CD14-positive monocyte (primary cell): ENCODE results near the gene CA5A. TPM values are rescaled to one million over a fixed set of nuclear protein-coding genes. Genes with fewer than 3 reads are reported as not detected.

ENCODE experiments used
- DNase-seq, 3 donors: peaks; one replicate each; pipeline ENCODE4 v3.0.0-alpha.2; 2011 to 2022
- H2AFZ ChIP-seq: 2 replicates; pipeline ENCODE4 v1.6.0; 2012; ENCODE audit warnings: mild to moderate bottlenecking, low read depth, low read length, inconsistent platforms; ENCODE audit not compliant: insufficient read depth, poor library complexity, severe bottlenecking
- H3K27ac ChIP-seq, 2 donors: 1 replicate in 1 of 2; 2 replicates in 1 of 2; pipeline ENCODE4 v1.5.1; 2012 to 2013; ENCODE audit warnings: low read length in 2 of 2, control low read depth in 1 of 2, inconsistent platforms in 1 of 2, low read depth in 1 of 2, mild to moderate bottlenecking in 1 of 2
- H3K27me3 ChIP-seq, 2 donors: one replicate each; pipeline versions ENCODE4 v1.6.0 to v1.6.1; 2011 to 2013; ENCODE audit warnings: low read length in 2 of 2; ENCODE audit not compliant: control insufficient read depth in 2 of 2, insufficient read depth in 2 of 2
- H3K36me3 ChIP-seq, 2 donors: replicated peaks in 1 of 2; 1 replicate in 1 of 2; 2 replicates in 1 of 2; pipeline versions ENCODE4 v1.5.1 to v1.6.1; 2012 to 2013; ENCODE audit warnings: low read length in 2 of 2, control low read depth in 1 of 2, inconsistent platforms in 1 of 2, mild to moderate bottlenecking in 1 of 2; ENCODE audit not compliant: insufficient read depth in 2 of 2, control insufficient read depth in 1 of 2
- H3K4me1 ChIP-seq, 2 donors: 1 replicate in 1 of 2; 2 replicates in 1 of 2; pipeline versions ENCODE4 v1.5.1 to v1.6.1; 2012 to 2013; ENCODE audit warnings: low read length in 2 of 2, control low read depth in 1 of 2, inconsistent platforms in 1 of 2, mild to moderate bottlenecking in 1 of 2, moderate library complexity in 1 of 2; ENCODE audit not compliant: insufficient read depth in 2 of 2, control insufficient read depth in 1 of 2
- H3K4me2 ChIP-seq: replicated peaks from 2 replicates; pipeline ENCODE3; 2012; ENCODE audit warnings: low read length, moderate library complexity, mild to moderate bottlenecking; ENCODE audit not compliant: poor library complexity, severe bottlenecking; ENCODE audit errors: extremely low read depth
- H3K4me3 ChIP-seq, 3 experiments: fragments of 200-600 bp in 1 of 3; sonication (generic) in 1 of 3; replicated peaks in 1 of 3; 1 replicate in 2 of 3; 2 replicates in 1 of 3; pipeline ENCODE4 v1.5.1; 2011 to 2013; ENCODE audit warnings: low read length in 3 of 3, mild to moderate bottlenecking in 3 of 3, control low read depth in 2 of 3, low read depth in 2 of 3, inconsistent platforms in 1 of 3, moderate library complexity in 1 of 3
- H3K79me2 ChIP-seq: 2 replicates; pipeline ENCODE4 v1.6.0; 2012; ENCODE audit warnings: mild to moderate bottlenecking, control low read depth, inconsistent platforms, low read length, moderate library complexity; ENCODE audit not compliant: insufficient read depth
- H3K9ac ChIP-seq: 2 replicates; pipeline ENCODE4 v1.6.0; 2017; ENCODE audit warnings: low read length, mild to moderate bottlenecking; ENCODE audit not compliant: insufficient read depth, poor library complexity, severe bottlenecking
- H3K9me3 ChIP-seq, 2 donors: replicated peaks in 1 of 2; 1 replicate in 1 of 2; 2 replicates in 1 of 2; pipeline versions ENCODE4 v1.5.1 to v1.6.1; 2012 to 2013; ENCODE audit warnings: low read length in 2 of 2, control low read depth in 1 of 2; ENCODE audit not compliant: control insufficient read depth in 1 of 2, insufficient read depth in 1 of 2
- H4K20me1 ChIP-seq: 2 replicates; pipeline ENCODE4 v1.6.0; 2012; ENCODE audit warnings: mild to moderate bottlenecking, low read length, control low read depth, moderate library complexity; ENCODE audit not compliant: insufficient read depth
- H3K27ac Mint-ChIP-seq, 7 donors: one replicate each; pipeline ENCODE4 v1.8.0; 2020; ENCODE audit warnings: mild to moderate bottlenecking in 7 of 7, mixed read lengths in 7 of 7, moderate library complexity in 6 of 7, inconsistent platforms in 2 of 7
- H3K27me3 Mint-ChIP-seq, 3 donors: one replicate each; pipeline ENCODE4 v1.8.0; 2021 to 2022; ENCODE audit warnings: low read depth in 3 of 3, mild to moderate bottlenecking in 3 of 3, mixed read lengths in 3 of 3, moderate library complexity in 3 of 3, inconsistent platforms in 1 of 3
- H3K36me3 Mint-ChIP-seq, 2 donors: one replicate each; pipeline ENCODE4 v1.8.0; 2020; ENCODE audit warnings: mixed read lengths in 2 of 2, inconsistent platforms in 1 of 2, mild to moderate bottlenecking in 1 of 2
- H3K4me1 Mint-ChIP-seq: one replicate; pipeline ENCODE4 v1.8.0; 2020; ENCODE audit warnings: mild to moderate bottlenecking, mixed read lengths
- H3K4me3 Mint-ChIP-seq, 2 donors: one replicate each; pipeline ENCODE4 v1.8.0; 2020; ENCODE audit warnings: mild to moderate bottlenecking in 2 of 2, mixed read lengths in 2 of 2, moderate library complexity in 1 of 2
- H3K9me3 Mint-ChIP-seq, 7 donors: one replicate each; pipeline ENCODE4 v1.8.0; 2020 to 2022; ENCODE audit warnings: mixed read lengths in 7 of 7, mild to moderate bottlenecking in 6 of 7, moderate library complexity in 6 of 7, inconsistent platforms in 2 of 7
- WGBS: methylation state at CpG from one replicate; pipeline ENCODE4 v1.1.5; 2013; ENCODE audit warnings: missing lambda C conversion rate; ENCODE audit not compliant: insufficient coverage; 5-methylcytosine and 5-hydroxymethylcytosine counted together
- intact Hi-C, 2 donors: fragments of 100-400 bp; cut with micrococcal nuclease; formaldehyde crosslinking; loops; one replicate each; pipeline versions ENCODE4 v1.15.0 to v1.15.1; 2023
- polyA plus RNA-seq, 3 donors: library from polyadenylated mRNA; depleted of rRNA in 1 of 3; unstranded in 2 of 3; stranded (reverse) in 1 of 3; fragments of 300-500 nt in 2 of 3; fragments of >200 nt in 1 of 3; fragmentation: Illumina TruSeq in 2 of 3; gene quantifications; 1 replicate in 2 of 3; 2 replicates in 1 of 3; pipeline ENCODE4 v1.2.3, GENCODE V29; 2012 to 2021
- TF ChIP-seq, protein P1 (sequence below): fragments of 200-600 bp; IDR thresholded peaks from one replicate; pipeline ENCODE4 v1.8.0; 2022; ENCODE audit warnings: antibody characterized with exemption, mild to moderate bottlenecking

The CA5A gene
- polyA plus RNA-seq, 3 donors = not detected

DNA sequence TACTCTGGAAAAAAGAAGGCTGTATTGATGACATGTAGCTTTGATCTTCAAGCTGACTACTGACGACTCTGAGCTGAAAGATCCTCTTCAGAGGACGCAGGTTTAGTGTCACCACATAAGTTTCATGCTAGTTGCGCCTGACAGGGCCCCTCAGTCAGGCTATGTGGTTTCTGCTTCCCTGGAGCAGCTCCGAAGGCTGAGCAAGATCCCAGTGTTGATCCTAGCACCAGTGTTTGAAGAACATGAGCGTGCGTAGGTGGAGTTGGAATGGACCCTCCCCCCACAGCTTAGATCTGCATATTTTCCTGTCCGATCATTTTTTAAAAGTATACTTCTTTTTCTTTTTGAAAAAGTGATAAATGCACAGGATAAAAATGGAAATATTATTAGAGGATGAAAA is 32.2 kb upstream of the CA5A start:
- no peak overlapping the region for H3K4me2 ChIP-seq
- peaks cover 42 to 48% of the 10 kb centered on the region in 2 donors for H3K36me3 Mint-ChIP-seq
- DNase-seq = no peak
- H3K4me1 ChIP-seq = peaks cover 12 to 16% of the 10 kb centered on the region in 2 donors
- peaks cover 29% of the 10 kb centered on the region for H3K4me1 Mint-ChIP-seq
- TF ChIP-seq, protein P1, sequence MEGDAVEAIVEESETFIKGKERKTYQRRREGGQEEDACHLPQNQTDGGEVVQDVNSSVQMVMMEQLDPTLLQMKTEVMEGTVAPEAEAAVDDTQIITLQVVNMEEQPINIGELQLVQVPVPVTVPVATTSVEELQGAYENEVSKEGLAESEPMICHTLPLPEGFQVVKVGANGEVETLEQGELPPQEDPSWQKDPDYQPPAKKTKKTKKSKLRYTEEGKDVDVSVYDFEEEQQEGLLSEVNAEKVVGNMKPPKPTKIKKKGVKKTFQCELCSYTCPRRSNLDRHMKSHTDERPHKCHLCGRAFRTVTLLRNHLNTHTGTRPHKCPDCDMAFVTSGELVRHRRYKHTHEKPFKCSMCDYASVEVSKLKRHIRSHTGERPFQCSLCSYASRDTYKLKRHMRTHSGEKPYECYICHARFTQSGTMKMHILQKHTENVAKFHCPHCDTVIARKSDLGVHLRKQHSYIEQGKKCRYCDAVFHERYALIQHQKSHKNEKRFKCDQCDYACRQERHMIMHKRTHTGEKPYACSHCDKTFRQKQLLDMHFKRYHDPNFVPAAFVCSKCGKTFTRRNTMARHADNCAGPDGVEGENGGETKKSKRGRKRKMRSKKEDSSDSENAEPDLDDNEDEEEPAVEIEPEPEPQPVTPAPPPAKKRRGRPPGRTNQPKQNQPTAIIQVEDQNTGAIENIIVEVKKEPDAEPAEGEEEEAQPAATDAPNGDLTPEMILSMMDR = no peak
- no peak overlapping the region for H2AFZ ChIP-seq
- H3K79me2 ChIP-seq = peaks cover 94% of the 10 kb centered on the region
- H3K27me3 Mint-ChIP-seq = no peaks in the 10 kb centered on the region
- no peak overlapping the region for H3K4me3 ChIP-seq
- H3K4me3 Mint-ChIP-seq = no peak overlapping the region
- H3K27ac Mint-ChIP-seq = no peak overlapping the region
- H3K27me3 ChIP-seq = no peaks in the 10 kb centered on the region
- H3K9ac ChIP-seq = no peak overlapping the region
- 90% methylated on average over 4 of the region's 7 CpGs for WGBS
- H4K20me1 ChIP-seq = peaks cover 85% of the 10 kb centered on the region
- peaks cover 20% of the 10 kb centered on the region in 2 donors for H3K9me3 ChIP-seq
- peaks cover 2 to 26% of the 10 kb centered on the region in 2 donors for H3K36me3 ChIP-seq
- intact Hi-C loops = no loop called here
- H3K9me3 Mint-ChIP-seq = peaks cover 16 to 26% (median 23%) of the 10 kb centered on the region in 7 donors
- H3K27ac ChIP-seq = no peak overlapping the region

DNA sequence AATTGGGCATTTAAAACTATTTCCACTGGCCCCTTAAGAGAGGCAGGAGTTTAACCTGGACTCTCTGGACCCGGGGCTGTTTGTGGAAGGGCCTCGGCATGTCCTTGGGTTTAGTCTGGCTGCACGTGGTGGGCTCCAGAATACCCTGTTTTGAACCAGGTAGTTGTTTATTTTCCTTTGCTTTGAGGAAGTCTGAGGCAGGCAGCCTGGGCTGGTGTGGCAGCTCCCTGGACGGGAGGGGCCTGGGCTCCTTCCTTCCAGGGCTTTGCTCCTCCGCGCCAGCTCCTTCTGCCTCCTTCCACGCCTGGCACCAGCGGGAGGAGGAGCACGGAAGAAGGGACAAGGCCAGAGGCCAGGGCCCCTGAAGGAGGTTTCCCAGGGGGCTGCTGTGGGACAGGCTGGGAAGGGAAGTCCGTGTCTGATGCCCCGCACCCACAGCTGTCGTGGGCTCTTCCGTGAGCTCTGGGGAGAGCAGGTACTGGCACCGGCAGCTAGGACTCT is 30.4 kb upstream of the CA5A start:
- Mint-ChIP-seq H3K9me3 (peaks cover 9 to 15% (median 12%) of the 10 kb centered on the region in 7 donors), H3K27me3 (no peaks in the 10 kb centered on the region), H3K36me3 (peaks cover 38 to 45% of the 10 kb centered on the region in 2 donors), H3K4me3 (peak overlapping the region; percentile 60 to 76), H3K27ac (peak overlapping the region in 6 of 7 donors; percentile 40 to 85 (median 66)), H3K4me1 (peaks cover 36% of the 10 kb centered on the region)
- peak overlapping the region; percentile 66 for H2AFZ ChIP-seq
- TF ChIP-seq, protein P1 = no peak
- no peak for DNase-seq
- no peaks in the 10 kb centered on the region for H3K27me3 ChIP-seq
- peak overlapping the region; percentile 64 for H3K4me2 ChIP-seq
- peak overlapping the region in 2 of 3 experiments; percentile 4 to 48 for H3K4me3 ChIP-seq
- H4K20me1 ChIP-seq = peaks cover 70% of the 10 kb centered on the region
- H3K79me2 ChIP-seq = peaks cover 92% of the 10 kb centered on the region
- peaks cover 2 to 25% of the 10 kb centered on the region in 2 donors for H3K36me3 ChIP-seq
- H3K4me1 ChIP-seq = peaks cover 19 to 25% of the 10 kb centered on the region in 2 donors
- 0% methylated on average over 8 of the region's 14 CpGs for WGBS
- H3K9me3 ChIP-seq = peaks cover 10 to 12% of the 10 kb centered on the region in 2 donors
- H3K9ac ChIP-seq = peak overlapping the region; percentile 29
- intact Hi-C loops = no loop called here
- peak overlapping the region; percentile 1 to 2 for H3K27ac ChIP-seq
